GM20000 (cell line): ENCODE measurements around the gene MPRIP.

ENCODE experiments used
- DNase-seq: peaks from one replicate; pipeline ENCODE4 v3.0.0; 2012; ENCODE audit warnings: low spot score
- CTCF ChIP-seq: IDR thresholded peaks from 2 replicates; pipeline ENCODE4 v1.5.1; 2012; ENCODE audit warnings: mild to moderate bottlenecking, control low read depth; ENCODE audit errors: extremely low read depth, missing control alignments

MPRIP gene

DNA sequence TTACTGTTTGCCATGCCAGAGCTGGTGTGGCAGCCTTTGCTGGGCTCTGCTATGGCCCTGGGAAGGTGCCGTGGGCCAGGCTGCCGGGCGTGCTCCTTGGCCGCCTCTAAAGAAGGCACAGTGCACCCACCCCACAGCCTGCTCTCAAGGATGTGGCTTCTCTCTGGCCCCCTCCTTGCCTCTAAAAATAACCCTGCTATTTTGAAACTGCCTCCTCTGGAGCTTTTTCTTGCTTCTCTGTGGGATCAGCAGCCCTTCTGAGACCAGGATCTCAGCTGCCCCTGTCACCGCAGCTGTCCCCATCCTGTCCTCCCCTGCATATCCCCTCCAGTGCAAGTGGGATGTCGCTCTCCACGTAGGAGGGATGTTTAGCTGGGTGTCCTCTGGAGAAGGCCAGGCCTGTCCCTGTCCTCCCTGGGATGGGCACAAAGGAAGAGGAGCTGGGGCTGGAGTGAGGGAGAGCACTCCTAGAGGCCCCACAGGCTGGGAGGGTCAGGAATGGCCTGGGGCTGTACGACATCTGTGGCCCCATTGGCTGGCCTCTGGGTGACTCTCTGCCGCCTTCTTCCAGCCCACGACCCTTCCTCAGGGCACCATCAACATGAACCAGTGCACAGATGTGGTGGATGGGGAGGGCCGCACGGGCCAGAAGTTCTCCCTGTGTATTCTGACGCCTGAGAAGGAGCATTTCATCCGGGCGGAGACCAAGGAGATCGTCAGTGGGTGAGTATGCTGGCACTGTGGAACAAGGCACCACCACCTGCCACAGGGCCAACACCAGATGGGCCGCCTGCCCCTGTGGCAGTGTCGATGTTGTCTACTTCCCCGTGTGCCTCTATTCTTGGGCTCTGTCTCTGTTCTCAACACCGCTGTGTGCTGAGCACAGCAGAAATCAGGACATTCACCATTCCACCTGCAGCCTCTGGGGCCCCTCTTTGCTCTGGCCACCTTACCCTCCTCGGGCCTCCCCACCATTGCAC, 84.2 kb downstream of the MPRIP start:
- TF ChIP-seq CTCF = no peak
- no peak for DNase-seq

DNA sequence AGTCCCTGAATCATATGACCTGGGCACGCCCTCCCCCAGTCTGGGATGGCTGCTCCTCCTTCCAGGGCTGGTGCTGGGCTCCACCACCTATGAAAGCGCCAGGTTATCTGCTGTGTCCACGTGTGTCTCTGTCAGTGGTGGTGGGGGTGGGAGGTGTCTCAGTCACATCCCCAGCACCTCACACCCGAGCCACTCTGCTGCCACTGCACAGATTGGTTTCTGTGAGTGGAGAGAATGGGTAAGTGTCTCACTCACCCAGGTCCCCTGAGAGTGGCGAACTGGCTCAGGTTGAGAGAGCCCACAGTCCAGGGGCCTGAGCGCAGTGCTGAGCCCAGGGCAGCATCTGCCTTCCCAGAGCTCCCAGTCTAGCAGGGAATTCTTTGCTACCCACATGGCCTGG, 84.9 kb downstream of the MPRIP start:
- DNase-seq = no peak
- no peak for TF ChIP-seq CTCF

DNA sequence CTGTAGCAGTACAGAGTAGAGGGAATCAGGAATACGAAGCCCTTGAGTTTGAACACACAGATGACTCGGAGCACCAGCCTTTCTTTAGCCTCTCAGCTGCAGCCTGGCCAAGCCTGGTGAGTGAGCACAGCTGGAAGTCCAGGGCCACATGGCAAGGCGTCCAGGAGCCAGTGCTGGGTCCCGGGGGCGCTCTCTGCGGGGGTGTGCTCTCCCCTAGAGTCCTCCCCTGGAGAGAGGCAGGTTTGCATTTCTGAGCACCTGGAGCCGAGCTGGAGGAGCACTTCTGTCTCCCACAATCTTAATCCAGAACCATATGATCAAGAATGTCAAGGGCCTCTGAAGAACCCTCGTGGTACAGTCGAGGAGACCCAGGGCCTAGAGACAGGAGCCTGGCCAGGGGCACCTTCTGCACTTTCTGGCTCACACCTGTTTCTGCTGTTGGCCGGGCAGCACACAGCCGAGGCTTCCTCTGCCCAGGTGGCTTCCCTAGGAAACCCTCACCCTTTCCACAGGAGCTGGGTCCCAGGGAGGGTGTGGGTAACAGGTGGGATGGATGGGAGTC, 85.6 kb downstream of the MPRIP start:
- no peak for DNase-seq
- no peak for TF ChIP-seq CTCF

DNA sequence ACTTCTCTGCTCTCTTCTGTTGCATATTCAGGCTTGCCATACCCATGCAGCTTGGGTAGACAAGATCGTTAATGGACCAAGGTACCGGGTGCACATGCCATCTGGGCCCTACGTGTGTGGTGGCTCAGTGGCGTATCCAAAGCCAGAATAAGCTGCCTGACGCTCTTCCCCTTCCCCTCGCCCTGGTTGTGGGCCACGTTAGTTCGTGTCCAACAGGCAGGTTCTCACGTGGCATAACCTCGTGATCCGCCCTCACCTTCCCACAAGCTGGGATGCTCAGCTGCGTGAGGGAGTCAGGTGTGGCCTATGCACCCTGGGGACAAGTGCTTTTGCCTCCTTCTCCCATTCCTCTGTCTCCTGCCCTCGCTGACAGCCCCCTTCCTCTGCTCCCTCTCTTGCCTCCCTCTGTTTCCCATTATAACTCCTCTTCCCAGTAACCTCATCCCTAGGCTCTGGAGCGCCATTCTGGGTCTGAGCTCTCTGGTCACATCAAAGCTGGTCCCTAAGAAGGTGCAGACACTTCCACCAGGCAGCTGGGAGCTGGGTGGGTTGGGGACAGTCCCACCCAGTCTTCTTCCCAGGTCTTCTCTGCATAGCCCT, 86.3 kb downstream of the MPRIP start:
- no peak for TF ChIP-seq CTCF
- no peak for DNase-seq

- DNase-seq = no peak
- TF ChIP-seq CTCF = no peak
Measured at GRCh38 chr17:17129466-17129865, 87.2 kb downstream of the MPRIP start.

DNA sequence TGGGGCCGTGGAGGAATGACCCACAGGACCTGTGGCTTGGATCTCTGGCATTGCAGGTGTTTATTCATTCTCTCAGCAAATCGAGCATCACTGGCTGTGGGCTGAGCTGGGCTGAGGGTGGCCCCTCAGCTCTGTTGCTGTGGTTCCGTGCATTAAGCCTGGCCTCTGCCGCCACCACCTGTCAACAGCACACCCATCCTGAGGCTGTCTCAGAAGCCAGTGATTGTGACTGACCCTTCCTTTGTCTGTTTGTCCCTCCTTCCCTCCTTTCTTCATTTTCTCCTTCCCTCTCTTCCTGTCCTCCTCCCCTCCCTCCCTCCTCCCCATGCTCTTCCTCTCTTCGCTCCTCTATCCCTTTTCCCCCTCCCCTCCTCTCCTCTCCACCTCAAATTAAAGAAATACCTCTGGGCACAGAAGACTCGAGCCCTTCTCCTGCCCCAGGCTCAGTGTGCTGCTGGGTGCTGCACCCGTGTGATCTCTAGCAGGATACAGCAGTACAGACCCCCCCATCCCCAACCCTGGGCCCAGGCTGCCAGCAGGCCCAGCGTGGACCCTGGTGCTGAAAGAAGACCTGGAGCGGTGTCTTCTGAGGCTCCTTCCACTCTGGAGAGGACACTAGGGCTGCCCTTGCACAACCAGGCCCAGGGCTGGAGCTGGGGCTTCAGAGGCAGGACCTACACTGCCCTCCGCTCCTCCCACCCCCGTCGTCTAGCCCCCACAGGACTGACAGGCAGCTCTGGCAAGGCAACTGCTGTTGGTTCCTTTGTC, 88.0 kb downstream of the MPRIP start:
- no peak for DNase-seq
- no peak for TF ChIP-seq CTCF
